GM18951 (cell line): Measurements from ENCODE around the gene NR2F1.

Experiments used
- POLR2A ChIP-seq: IDR thresholded peaks from 4 replicates; pipeline ENCODE4 v1.6.1; 2011; ENCODE audit warnings: mild to moderate bottlenecking; ENCODE audit not compliant: insufficient read length, insufficient read depth; ENCODE audit errors: extremely low read depth
- in situ Hi-C: fragments of 300-500 bp; cut with MboI; formaldehyde crosslinking; loops from one replicate; pipeline ENCODE4 v1.12.0; 2022; ENCODE audit warnings: low sequenced_read_pairs, mixed read lengths, inconsistent platforms; ENCODE audit not compliant: unreplicated experiment

NR2F1 gene

DNA sequence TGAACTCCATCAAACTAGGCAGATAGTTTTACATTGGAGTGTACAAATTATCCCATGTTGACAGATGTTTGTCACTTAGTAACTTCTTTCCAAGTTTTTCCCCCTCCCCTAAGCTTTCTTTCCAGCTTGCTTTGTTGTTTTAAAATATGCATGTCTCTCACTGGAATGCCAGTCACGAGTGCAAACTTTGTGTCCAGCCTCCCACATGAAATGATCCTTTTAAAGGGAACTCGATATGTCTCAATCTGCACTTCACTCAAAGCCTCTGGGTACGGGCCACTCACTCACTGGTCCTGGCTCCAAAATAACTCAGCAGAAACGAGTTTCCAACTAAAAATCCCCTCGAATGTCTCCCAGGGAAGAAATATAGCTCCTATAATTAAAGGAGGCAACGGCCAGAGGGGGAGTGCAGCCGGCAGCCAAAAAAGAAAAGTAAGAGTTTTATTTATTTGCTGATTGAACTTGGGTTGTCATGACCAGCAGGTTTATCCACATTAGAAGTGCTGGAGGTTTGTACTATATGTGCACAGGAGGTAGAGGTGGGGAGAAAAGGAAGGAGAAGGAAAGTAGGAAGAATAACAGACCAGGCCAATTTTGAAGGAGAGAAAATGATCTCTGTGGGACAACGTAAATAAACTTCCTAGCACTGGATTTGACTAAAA is 17.5 kb downstream of the NR2F1 start:
- in situ Hi-C loops, result no loop called here
- TF ChIP-seq POLR2A, result no peak

DNA sequence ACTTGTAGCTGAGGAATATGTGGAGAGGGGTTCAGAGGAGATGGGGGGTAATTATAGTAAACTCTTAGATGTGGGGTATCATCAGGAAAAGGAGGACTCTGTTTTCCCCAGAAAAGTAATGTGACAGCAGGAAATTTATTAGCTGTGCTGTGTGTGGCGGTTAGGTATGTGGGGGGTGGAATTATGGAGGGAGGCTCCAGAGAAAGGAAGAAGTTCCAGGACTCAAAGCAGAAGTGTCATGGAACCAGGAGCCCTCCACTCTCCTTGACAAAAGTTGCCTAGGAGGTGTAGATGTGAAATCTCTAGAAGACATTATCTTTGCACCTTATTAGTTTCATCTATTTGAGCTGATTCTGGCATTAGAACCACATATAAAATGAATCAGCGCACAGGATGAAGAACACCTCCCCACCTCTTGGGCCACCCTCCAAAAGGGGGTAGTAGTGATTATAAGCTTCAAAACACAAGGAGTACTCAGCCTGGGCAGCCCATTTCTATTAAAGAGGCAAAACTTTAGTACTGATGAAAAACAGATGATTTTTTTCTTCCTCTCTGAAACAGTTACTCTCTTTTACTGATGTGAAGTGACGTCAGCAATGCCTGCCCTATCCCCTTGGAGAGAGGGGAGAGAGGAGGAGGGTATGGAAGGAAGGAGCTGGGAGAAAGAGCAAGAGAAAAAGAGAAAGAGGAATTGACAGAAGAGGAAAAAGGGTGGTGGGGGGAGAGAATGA is 18.2 kb downstream of the NR2F1 start:
- no peak for TF ChIP-seq POLR2A
- in situ Hi-C loops, result no loop called here

DNA sequence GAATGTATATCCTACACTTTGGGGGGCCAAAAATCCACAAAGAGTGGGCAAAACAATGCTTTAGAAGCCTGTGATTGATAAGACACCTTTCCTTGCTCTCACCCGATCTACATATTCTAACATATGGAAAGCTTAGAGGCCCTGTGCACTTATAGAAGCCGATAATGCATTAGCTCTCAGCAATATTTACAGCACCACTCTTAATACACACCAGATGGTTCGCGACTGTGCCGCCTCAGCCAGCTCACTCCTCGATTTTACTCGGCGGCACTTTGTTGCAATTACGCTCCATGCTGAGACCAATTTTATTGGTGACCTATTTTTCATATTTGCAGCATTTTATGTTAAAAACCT is 18.8 kb downstream of the NR2F1 start:
- TF ChIP-seq POLR2A, result no peak
- in situ Hi-C loops, result no loop called here

DNA sequence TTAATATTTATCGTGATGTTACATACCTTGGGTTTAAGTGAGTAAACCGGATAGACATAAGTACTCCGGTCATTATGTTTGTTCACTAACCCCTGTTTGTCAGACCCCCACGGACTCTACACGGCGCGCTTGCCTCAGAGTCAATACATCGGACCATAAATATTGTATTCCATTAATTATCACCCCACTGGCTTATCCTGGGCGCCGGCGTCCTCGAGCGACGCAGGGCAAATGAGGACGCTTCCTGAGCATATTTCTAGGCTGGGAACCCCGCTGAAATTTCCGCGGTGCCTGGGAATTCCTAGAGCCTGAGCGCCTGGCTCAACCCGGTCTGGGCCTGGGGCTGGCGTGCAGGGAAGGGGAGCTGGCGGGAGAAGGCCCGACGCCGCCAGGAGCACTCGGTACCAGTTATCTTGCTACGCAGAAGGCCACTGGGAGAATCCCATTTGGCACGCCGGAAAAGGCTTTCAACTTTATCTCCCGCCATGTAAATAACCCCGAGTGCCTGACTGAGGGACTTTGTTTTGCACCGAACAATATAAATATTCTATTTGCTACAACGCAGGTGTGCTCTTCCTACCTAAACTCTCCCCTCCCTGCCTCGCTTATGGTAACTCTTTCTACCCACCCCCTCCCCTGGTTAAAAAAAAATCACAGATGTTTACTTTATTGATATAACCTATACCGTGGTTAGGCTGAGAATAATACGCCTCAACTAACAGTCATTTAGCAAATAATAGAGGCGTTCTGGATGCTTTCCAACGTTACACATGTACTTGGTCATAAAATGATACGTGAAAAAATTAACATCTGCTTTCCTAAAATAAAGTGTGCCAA is 19.4 kb downstream of the NR2F1 start:
- in situ Hi-C loops, result no loop called here
- TF ChIP-seq POLR2A, result no peak

DNA sequence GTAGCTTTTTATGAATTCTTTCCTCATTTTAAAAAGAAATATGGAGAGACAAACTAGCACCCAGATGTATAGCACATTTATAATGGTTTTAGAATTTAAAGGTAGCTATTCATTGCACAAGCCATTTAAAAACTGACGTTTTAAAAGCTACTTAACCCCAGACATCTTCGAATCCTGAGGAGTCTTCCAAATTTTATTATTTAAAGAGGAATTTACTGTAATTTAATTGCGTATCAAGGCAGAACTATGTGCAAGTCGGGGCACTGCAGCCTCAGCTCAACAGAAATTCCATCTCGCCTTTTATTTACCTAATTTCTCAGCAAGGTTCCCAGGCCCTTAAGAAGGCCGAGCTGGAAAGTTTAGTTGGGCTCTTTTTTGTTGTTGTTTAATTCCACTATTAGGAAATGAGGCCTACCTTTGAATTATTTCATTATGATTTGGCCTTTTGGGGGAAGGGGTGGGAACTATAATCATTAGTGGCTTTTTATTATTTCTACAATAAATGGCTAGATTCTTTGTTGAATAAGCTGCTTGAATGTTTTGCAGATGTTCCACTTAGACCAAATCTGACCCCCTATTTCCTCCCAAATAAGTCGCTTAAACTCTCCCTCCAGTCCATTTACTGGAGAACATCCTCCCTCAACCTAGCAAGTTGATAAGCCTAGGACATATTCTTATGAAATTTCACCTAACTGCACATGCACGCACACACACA is 20.2 kb downstream of the NR2F1 start:
- TF ChIP-seq POLR2A, result no peak
- in situ Hi-C loops, result no loop called here

DNA sequence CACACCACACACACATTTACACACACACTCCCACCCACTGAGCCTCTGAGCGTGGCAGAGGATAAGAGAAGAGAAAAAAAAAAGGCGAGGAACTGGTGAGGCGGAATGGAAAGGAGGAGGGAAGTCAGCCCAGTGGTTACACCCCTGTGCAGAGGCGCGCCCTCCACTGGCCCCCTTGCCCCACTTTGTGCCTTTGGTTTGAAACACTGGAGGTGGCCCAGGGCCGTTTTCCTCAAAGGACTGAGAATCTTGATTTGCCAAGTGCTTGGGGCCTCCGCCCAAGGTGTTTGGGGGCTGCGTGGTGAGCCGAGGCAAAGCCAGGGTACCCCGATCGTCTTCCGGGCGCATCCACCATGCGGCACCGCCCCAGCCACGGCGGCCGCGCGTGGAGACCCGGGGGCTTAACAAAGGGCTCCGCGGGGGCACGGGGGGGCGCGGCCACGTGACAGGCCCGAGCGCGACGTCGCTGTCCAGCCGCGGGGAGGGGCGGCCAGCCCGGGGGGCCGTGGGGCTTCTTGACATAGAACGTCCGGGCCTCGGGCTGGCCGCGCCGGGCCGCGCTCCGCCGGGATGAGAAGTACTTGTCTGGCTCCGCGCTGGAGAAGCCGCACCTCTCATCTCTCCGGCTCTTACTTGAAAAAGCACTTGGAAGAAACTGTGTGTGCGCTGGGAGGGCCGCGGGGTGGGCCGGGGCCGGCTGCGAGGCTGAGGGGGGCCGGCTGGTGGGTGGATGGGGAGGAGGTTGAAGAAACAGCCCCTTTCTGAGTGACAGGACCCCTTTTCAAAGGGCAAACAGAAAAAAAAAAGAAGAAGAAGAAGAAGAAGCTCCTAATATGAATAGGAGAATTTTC is 21.0 kb downstream of the NR2F1 start:
- in situ Hi-C loops, result no loop called here
- TF ChIP-seq POLR2A, result no peak

DNA sequence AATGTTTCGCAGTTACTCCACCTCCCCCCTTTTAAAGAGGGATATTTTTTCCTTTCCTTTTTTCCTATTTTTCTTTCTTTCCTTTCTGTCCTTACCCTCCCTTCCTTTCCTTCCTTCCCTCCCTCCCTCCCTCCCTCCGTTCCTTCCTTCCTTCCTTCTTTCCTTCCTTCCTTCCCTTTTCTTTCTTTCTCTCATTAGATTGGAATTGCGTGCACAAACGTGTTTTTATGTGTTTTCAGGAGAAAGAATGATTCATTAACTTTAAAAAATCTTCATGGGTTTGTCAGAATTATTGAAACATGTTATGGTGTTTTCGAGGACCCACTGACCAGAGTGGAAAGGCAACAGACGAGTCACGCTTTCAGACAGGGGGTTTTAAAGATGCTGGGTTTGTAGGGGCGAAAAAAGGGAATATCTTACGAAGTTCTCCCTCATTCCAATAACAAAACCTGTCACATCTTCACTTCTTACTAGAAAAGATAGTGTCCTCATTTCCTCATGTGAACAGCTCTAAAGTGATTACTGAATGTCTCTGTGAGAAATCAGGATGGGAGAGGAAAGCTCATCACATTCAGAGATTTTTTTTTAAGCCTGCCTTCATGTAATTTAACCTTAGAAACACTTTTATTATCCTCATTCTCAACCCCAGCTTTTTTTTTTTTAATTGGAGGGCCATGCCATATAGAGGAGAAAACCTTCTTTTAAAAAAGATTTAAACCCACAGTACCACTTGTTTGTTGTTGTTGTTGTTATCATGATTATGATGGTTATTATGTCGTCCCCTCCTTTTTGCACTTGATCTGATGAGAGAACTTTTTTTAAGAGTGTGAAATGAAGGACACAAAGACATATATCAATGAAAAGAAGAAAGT is 21.9 kb downstream of the NR2F1 start:
- in situ Hi-C loops, result no loop called here
- TF ChIP-seq POLR2A, result no peak

DNA sequence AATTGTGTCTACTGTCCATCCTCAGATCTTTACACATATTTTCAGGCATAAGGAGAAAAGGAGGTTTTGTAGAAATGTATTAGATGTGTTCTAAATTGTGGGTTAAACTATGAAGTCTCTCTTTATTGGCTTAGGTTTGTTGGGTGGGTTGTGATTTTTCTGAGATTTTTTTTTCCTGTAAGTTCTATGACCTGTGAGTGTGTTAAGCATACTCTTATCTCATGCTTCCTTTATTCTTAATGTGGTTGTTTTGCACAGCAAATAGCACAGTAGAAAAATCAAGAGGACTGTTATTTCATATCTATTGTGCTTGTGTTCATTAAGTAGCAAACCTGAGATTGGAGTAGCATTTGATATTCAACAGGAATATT is 23.3 kb downstream of the NR2F1 start:
- in situ Hi-C loops, result no loop called here
- no peak for TF ChIP-seq POLR2A

DNA sequence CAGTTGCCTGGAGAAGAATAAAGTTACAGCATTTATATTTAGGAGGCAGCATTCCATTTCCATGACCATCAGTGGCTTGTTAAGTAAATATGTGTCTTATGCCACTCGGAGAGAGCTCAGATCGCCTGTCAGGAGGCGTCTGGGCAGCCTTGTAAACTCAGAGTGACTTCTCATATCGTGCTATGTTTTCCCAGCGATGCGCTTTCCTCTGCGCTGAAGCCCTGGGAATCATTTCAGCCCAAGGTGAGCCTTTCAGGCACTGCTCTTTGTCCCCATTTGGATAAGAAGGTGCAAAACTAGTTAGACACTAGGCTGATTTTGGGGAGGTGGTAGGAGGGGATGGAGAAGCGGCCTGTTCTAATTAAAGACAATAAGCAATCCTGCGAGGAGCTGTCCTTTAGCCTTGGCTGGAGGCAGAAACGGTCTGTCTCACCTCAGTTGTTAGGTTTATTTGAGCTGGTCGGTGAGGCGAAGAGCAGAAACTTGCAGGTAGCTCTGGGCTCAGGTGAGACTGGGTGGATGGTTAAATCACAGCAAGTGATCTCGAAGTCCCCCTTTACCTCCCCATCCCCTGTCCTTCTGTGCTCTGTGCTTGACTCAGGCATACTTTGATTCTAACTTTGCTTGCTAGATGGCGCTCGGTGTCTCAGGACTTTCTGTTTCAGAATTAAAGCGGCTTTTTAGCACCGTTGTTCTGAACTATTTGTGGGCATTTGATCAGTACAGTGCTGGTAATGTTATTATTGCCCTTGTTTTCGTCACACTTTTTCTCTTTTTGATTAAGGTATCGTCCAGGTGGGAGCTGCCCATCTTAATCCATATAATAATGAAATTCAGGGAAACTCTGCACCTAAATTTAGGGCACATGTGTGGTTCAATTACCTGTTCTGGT is 24.6 kb downstream of the NR2F1 start:
- TF ChIP-seq POLR2A, result no peak
- in situ Hi-C loops, result no loop called here

DNA sequence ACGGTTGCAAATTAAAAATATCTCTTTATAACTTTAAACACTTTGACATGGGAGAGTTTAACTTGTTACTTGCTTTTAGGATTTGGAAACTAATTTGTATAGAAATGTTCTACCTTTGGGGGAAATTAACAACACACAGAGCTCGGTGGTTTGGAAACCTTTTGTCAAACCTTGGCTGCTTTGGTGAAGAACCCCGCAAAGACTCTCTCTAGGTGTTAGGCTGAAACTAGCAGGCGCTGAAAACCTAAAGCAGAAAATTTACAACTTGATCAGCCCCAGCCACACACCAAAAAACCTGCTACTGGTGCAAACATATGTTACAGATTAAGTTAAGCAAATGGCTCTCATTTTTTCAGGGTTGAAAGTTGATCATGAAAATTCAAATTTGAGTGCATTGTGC is 25.8 kb downstream of the NR2F1 start:
- no peak for TF ChIP-seq POLR2A
- in situ Hi-C loops, result no loop called here

DNA sequence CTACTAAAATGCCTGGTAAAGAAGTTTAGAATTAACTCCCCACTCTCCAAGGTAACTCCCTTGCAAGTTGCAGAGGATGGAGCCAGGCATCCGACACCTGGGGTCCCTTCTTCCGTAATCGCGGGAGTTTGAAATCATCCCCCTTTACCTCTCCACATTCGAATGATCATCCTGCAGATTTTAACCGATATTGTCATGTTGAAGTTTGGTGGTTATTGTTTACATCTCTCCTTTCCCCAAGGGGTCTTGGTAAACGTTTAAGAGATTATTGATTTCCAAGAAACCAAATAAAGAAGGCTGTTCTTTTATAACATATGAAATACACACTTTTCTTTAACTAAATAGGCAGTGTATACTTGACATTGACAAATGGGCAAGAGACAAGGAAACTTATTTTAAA is 26.7 kb downstream of the NR2F1 start:
- TF ChIP-seq POLR2A, result no peak
- in situ Hi-C loops, result no loop called here
